DOHH2 (cell line): Measurements from ENCODE around the gene ATL2.

ENCODE experiments used
- H3F3A ChIP-seq: fragments of 200-600 bp; sonication (generic), shearing (Covaris generic); 2 replicates; pipeline ENCODE4 v1.6.0; 2016; ENCODE audit warnings: antibody characterized with exemption, mild to moderate bottlenecking; ENCODE audit not compliant: control insufficient read depth, insufficient read depth
- H3K27ac ChIP-seq: fragments of 200-600 bp; sonication (generic); 2 replicates; pipeline ENCODE4 v1.5.1; 2014; ENCODE audit warnings: low read depth, mild to moderate bottlenecking, low read length, moderate library complexity
- H3K27me3 ChIP-seq: fragments of 200-600 bp; sonication (generic); 2 replicates; pipeline ENCODE4 v1.6.1; 2014; ENCODE audit warnings: mild to moderate bottlenecking, low read length, mixed read lengths; ENCODE audit not compliant: control insufficient read depth
- H3K36me3 ChIP-seq: fragments of 200-600 bp; sonication (generic); 2 replicates; pipeline ENCODE4 v1.6.1; 2014; ENCODE audit warnings: mild to moderate bottlenecking, low read length, moderate library complexity, mixed read lengths; ENCODE audit not compliant: control insufficient read depth
- H3K4me1 ChIP-seq: fragments of 200-600 bp; sonication (generic); 2 replicates; pipeline ENCODE4 v1.6.1; 2014; ENCODE audit warnings: mild to moderate bottlenecking, low read length, mixed read lengths; ENCODE audit not compliant: control insufficient read depth
- H3K4me2 ChIP-seq: fragments of 200-600 bp; sonication (generic); 2 replicates; pipeline ENCODE4 v1.6.0; 2014; ENCODE audit warnings: mild to moderate bottlenecking, low read length, moderate library complexity
- H3K4me3 ChIP-seq: fragments of 200-600 bp; sonication (generic); 2 replicates; pipeline ENCODE4 v1.5.1; 2014; ENCODE audit warnings: mild to moderate bottlenecking, low read length, mixed read lengths
- H3K79me2 ChIP-seq: fragments of 200-600 bp; sonication (generic); 2 replicates; pipeline ENCODE4 v1.6.1; 2014; ENCODE audit warnings: mild to moderate bottlenecking, low read length, mixed read lengths; ENCODE audit not compliant: control insufficient read depth
- H3K9me2 ChIP-seq: fragments of 200-600 bp; sonication (generic); replicated peaks from 2 replicates; pipeline ENCODE4 v1.6.1; 2014; ENCODE audit warnings: mild to moderate bottlenecking, low read length, mixed read lengths; ENCODE audit not compliant: control insufficient read depth
- H3K9me3 ChIP-seq: fragments of 200-600 bp; sonication (generic); 2 replicates; pipeline ENCODE4 v1.6.1; 2014; ENCODE audit warnings: antibody characterized with exemption, low read length, mixed read lengths; ENCODE audit not compliant: control insufficient read depth, insufficient read depth
- H4K20me1 ChIP-seq: fragments of 200-600 bp; sonication (generic); 2 replicates; pipeline ENCODE4 v1.6.0; 2014; ENCODE audit warnings: low read depth, mild to moderate bottlenecking, antibody characterized with exemption, low read length, moderate library complexity; ENCODE audit not compliant: control insufficient read depth, insufficient read depth
- CTCF ChIP-seq: fragments of 200-600 bp; sonication (generic); IDR thresholded peaks from one replicate; pipeline ENCODE4 v1.5.1; 2014; ENCODE audit warnings: antibody characterized with exemption, mild to moderate bottlenecking, low read depth, low read length; ENCODE audit not compliant: poor library complexity, severe bottlenecking
- EZH2phosphoT487 ChIP-seq: fragments of 200-600 bp; sonication (generic); IDR thresholded peaks from 2 replicates; pipeline ENCODE4 v1.6.1; 2017; ENCODE audit warnings: borderline replicate concordance, mild to moderate bottlenecking, antibody characterized with exemption, low read length, moderate library complexity, mixed read lengths

ATL2 gene

GRCh38 chr2:38296197-38296780 is 80.8 kb downstream of the ATL2 start:
- H3K9me3 ChIP-seq, result no peaks in the 10 kb centered on the region
- no peaks in the 10 kb centered on the region for H3K79me2 ChIP-seq
- no peak overlapping the region for H3K4me3 ChIP-seq
- no peak for TF ChIP-seq CTCF
- TF ChIP-seq EZH2phosphoT487, result no peak
- H3F3A ChIP-seq, result peaks cover 24% of the 10 kb centered on the region
- peaks cover 55% of the 10 kb centered on the region for H3K36me3 ChIP-seq
- H3K27me3 ChIP-seq, result no peaks in the 10 kb centered on the region
- H3K4me1 ChIP-seq, result peaks cover 9% of the 10 kb centered on the region
- H3K4me2 ChIP-seq, result no peak overlapping the region
- no peak overlapping the region for H3K27ac ChIP-seq
- no peaks in the 10 kb centered on the region for H4K20me1 ChIP-seq
- no peaks in the 10 kb centered on the region for H3K9me2 ChIP-seq

- Histone ChIP-seq H3K27me3 (no peaks in the 10 kb centered on the region), H3K4me1 (peaks cover 8% of the 10 kb centered on the region), H3K4me2 (no peak overlapping the region), H3K27ac (no peak overlapping the region), H3K9me2 (no peaks in the 10 kb centered on the region), H3K9me3 (no peaks in the 10 kb centered on the region), H3K4me3 (no peak overlapping the region), H3K79me2 (no peaks in the 10 kb centered on the region), H3K36me3 (peaks cover 42% of the 10 kb centered on the region), H3F3A (peaks cover 19% of the 10 kb centered on the region; the same call in 1 of the 2 replicates), H4K20me1 (no peaks in the 10 kb centered on the region)
- TF ChIP-seq CTCF, result no peak
- TF ChIP-seq EZH2phosphoT487, result no peak
Observed at GRCh38 chr2:38294597-38294996, 82.5 kb downstream of the ATL2 start.

DNA sequence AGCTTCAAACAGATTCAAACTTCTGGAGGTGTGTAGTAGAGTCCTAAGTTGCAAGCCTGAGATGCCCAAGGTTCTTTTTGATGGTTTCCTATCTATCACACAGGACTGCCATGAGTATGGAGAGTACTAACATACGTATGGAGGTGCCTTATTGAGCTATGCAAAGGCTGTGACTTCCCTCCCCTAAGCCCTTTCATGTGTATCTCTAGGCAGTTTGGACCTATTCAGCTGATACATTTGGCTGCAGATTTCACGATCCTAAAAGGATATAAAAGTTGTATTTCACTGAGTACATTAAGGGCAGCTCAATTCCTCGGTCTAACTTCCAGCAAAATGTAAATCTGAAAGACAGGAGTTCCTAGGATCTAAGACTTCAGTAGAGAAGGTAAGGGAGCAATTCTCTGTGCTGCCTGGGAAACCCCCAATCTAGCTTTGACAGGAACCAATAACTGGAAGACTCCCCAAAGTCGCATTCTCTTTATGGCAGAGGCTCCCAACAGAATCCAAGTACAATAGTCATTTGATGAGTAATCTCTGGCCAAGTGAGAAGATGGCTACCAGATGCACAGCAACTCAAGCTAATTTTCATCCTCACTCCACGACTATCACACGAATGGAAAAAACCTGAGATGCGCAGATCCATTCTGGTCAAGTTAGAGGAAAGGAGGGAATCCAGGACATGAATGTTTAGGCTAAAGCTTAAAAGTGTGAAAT is 83.8 kb downstream of the ATL2 start:
- no peak overlapping the region for H3K4me2 ChIP-seq
- no peaks in the 10 kb centered on the region for H3K9me2 ChIP-seq
- peaks cover 8% of the 10 kb centered on the region for H3K4me1 ChIP-seq
- no peaks in the 10 kb centered on the region for H3K79me2 ChIP-seq
- no peak overlapping the region for H3K27ac ChIP-seq
- H3K36me3 ChIP-seq, result peaks cover 31% of the 10 kb centered on the region
- peaks cover 19% of the 10 kb centered on the region; the same call in 1 of the 2 replicates for H3F3A ChIP-seq
- no peaks in the 10 kb centered on the region for H3K27me3 ChIP-seq
- no peaks in the 10 kb centered on the region for H4K20me1 ChIP-seq
- H3K4me3 ChIP-seq, result no peak overlapping the region
- no peaks in the 10 kb centered on the region for H3K9me3 ChIP-seq
- TF ChIP-seq CTCF (no peak), EZH2phosphoT487 (no peak)
